ENCODE results near the gene BRD3. TPM values are rescaled to one million over a fixed set of nuclear protein-coding genes. Genes with fewer than 3 reads are reported as not detected.

Gene BRD3
- total RNA-seq, 2 donors from 2014 or later = 25.5 to 28.0 TPM

DNA sequence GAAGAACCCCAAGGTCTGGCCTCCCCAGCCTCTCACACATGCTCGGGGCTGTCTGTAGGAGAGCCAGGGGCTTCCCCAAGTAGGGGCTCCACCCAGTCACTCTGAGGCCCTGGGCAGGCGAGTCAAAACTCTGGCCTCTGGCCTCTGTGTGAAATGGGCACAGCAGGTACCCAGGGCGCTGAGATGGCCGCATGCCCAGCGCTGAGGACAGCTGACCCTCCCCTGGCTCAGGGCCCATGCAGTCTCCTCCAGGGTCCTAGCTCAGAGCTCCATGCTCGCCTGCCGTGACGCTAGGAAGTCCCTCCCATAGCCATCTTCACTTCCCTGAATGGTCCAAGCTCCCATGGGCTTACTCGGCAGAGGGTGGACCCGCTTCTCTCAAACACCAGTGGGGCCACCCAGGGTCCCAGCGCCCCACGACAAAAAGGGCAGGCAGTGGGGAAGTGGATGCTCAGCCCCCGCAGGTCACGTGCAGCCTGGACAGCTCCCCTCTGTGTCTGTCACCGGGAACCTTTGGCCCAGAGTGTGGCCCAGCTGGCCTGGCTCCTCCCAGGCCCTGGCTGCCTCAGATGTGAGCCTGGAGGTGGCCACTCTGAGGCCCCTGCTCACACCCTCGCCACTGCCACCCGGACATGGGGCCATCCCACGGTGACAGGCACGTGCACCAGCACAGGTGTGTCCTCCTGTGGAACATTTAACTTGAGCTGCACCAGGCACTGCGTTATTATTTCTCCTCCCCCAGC, 63.5 kb downstream of the BRD3 start:
- no peak for DNase-seq
- no peak for ATAC-seq
- intact Hi-C loops (cut with DNase I) = no loop called here

DNA sequence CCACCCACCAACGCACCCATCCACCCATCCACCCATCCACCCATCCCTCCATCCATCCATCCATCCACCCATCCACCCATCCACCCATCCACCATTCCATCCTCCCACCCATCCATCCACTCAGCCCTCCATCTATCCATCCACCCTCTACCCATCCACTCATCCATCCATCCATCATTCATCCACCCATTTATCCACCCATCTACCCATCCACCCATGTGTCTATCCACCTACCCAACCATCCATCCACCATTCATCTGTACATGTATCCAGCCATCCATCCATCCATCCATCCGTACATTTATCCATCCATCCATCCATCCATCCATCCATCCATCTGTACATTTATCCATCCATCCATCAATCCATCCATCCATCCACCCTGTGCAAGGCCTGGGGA, 64.6 kb downstream of the BRD3 start:
- intact Hi-C loops (cut with DNase I) = no loop called here
- ATAC-seq (no peak), DNase-seq (no peak)

DNA sequence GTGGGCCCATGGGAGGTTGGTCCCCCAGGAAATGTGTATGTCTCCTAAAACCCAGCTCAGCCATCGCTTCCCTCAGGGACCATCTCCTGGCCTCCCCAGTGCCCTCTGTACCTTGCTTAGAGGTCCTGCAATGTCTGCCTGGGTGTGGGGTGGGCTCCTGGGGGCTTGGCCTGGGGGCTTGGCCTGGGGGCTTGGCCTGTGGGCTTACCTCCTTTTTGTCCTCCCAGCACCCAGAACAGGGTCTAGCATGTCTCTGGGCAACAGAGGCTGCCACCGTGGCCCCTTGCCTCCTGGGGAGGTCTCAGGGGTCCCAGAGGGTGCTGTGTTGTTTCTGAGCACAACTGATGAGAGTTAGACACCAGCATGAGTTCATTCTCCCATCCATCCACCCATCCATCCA, 65.0 kb downstream of the BRD3 start:
- DNase-seq (no peak), ATAC-seq (no peak)
- intact Hi-C loops (cut with DNase I) = no loop called here

DNA sequence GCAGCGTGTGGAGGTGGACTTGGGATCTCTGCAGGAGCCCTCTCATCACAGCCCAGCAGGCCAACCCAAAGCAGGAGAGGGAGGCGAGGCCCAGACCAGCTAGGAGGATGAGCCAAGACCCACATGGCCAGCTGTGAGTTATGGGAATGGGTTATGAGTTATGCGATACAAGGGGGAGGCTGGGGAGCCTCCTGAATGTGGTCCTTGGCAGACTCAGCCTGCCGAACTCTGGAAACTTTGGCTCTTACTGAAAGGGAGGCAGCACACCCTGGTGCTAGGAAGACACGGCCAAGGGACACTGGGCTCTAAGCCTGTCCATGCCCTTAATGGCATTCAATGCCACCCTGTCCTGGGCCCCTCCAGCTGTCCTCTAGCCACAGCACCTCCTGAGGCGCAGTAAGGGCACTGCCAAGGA, 68.0 kb downstream of the BRD3 start:
- no peak for DNase-seq
- ATAC-seq = no peak
- intact Hi-C loops (cut with DNase I) = no loop called here

DNA sequence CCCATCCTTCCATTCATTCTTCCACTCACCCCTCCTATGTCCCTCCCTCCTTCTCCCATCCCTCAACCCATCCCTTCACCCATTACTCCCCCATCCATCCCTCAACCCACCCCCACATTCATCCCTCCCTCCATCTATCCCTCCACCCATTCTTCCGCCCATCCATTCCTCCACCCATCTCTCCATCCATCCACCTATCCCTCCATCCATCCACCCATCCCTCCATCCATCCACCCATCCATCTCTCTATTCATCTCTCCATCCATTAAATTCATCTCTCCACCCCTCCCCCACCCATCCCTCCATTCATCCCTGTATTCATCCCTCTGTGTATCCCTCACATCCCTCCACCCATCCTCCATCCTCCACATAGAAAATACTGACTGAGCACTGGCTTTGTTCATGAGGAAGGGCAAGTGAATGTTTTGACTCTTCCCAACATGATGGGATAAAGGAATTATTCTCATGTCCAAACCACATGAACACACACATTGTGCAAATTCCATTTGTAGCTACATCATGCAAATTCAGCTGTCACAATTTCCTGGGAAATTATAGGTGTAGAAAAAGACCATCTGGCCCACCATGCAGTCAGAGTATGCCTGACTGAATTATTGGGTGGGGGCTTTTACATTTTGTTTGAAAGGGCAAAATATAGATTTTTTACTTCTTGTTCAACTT, 68.8 kb downstream of the BRD3 start:
- DNase-seq (no peak), ATAC-seq (no peak)
- intact Hi-C loops (cut with DNase I) = no loop called here

DNA sequence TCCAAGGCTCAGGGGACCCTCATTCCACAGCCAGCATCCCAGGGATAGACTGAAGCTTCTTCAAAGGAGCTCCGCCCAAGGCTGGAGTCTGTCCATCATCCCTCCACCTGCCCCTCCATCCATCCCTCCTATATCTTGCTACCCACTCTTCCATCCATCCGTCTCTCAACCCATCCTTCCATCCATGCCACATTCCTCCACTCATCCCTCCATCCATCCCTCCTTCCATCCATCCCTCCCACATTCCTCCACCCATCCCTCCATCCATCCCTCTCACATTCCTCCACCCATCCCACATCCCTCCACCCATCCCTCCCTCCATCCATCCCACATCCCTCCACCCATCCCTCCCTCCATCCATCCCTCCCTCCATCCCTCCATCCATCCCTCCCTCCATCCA, 70.2 kb downstream of the BRD3 start:
- intact Hi-C loops (cut with DNase I) = no loop called here
- ATAC-seq = no peak
- no peak for DNase-seq

DNA sequence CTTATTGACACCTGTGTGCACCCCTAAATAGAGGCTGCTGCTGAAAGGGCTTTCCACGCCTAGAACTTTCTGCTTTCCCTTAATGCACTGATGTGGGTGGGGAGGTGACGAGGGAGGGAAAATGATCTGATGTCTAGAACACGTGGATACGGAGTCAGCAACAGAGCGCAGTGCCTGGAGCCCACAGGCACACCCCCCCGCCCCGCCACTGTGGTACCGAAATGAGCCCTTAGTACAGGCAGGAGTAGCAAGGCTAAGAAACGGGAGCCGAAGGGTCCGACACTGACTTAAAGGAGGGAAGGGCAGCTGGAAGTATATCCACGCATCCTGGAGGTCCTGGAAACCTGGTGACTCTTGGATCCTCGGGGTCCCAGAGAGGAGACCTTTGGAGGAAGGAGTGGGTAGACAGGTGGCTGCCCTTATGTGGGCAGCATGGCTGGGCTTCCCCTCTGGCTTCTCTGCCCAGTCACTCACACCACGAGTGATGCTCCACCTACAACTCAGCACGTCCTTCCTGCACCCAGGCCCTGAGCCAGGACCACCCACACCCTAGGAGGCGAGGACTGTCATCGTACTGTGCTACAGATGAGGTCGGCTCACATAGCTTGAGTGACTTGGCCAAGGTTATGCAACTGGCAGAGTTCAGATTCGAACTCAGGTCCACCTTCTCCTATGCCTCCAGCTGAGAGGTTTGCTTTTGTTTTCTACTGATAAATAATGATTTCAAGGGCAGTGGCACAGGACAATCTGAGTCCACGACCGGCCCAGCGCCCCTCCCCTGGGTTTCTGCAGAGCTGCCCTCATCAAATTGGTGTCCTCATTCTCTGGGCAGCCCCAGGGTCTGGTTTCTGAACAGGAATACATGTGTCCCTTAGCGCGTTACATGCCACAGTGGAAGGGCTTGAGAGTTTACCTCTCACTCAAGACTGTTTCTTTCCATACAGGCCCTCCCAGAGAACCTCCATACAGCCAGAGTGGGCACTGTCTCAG, 71.0 kb downstream of the BRD3 start:
- DNase-seq = no peak
- ATAC-seq = no peak
- intact Hi-C loops (cut with DNase I) = no loop called here

DNA sequence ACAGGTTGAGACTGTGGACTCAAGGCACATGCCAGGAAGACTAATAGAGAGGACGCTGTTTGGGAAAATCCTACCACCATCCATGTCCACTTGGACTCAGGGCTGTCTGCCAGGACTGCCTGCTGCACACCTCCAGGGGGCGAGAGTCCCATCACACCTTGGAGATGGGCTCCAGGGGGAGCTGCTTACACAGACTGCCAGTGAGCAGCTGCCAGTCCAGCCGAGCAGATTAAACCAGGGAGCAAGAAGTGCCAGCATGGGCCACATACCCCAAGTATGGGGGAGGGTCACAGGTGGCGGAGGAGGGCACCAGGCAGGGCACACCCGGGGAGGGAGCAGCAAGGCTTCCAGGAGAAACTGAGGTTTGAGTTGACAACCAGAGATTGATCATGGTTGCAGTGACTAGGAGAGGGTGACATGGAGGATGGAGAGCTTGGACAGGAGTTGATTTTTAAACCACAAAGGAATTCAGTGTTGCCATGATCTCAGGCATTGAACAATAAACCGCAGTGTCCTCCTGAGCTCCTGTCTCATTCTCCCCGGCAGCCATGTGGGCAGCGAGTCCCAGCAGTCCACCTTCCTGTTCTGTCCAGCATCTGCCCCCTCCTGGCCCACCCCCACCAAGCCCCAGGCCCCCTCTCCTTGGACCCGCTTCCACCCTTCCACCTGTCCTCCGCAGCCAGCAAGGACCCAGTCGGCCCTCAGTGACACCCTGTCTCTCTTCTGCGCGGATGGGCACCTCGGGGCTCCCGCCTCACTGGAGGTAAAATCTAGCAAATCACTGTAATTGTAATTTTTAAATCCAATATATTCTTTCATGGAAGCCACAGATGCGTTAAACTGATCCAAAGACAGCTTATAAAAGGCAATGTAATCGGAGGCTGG, 72.6 kb downstream of the BRD3 start:
- intact Hi-C loops (cut with DNase I) = no loop called here
- DNase-seq = no peak
- ATAC-seq = no peak

DNA sequence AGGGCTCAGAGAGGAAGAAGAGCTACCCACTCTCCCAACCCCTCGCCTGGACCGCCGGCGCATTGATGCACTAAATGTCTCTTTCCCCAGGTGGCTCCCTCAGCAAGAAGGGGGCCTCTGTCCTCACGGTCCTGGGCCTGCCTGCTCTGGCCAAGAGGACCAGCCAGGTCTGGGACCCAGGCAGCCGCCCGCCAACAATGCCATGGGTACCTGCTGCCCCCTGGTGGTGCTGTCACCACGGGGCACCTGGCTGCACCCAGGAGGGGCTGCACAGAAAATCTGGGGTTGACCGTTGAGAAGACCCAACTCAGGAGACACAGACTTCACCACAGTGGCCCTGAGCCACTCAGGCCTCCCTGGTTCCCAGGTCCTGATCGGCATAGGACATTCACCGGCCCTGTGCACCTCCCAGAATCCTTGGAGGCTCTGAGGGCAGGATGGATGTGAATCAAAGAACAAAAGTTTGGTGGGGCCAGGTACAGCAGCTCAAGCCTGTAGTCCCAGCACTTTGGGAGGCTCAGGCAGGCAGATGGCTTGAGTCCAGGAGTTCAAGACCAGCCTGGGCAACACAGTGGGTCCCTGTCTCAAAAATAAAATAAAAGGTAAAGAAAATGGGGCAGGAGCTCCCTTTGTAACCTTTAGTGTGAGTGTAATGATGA, 73.3 kb downstream of the BRD3 start:
- DNase-seq (peak; percentile 84), ATAC-seq (peak; percentile 55 to 69)
- intact Hi-C loops (cut with DNase I) = loop anchor here (1.0 to 5.0 kb wide), 2 partner anchors 201 to 202 kb away; no protein-coding TSS in a partner anchor

DNA sequence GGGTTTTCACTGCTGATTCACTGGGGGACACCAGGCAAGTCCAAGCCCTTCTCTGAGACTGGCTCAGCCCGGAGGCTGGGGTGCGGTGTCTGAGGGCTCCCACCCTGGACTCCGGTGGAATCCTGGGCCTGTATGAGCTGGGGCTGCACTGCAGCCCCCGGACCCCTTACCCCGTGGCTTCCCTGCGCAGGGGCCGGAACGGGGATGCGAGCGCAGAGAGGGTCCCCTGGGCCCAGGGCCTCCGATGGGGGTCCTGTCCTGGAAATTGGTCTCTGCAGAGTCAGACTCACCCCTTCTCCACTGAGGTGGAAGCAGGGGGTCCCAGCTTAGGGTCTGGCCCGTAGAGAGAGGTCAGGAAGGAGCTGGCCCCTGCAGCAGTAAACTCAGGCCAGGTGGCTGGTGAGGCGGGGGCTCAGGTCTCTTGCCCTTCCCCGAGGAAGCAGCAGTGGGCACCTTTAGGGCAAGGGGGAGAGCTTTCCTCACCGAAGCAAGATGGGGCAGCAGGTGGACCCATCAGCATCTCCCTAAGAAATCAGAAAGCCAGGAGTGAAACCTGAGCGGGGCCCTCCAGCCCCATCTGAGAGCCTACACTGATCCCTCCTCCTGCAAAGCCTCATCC, 74.1 kb downstream of the BRD3 start:
- DNase-seq (no peak), ATAC-seq (no peak)
- intact Hi-C loops (cut with DNase I) = loop anchor here (1.0 to 5.0 kb wide), 2 partner anchors 200 to 201 kb away; no protein-coding TSS in a partner anchor

DNA sequence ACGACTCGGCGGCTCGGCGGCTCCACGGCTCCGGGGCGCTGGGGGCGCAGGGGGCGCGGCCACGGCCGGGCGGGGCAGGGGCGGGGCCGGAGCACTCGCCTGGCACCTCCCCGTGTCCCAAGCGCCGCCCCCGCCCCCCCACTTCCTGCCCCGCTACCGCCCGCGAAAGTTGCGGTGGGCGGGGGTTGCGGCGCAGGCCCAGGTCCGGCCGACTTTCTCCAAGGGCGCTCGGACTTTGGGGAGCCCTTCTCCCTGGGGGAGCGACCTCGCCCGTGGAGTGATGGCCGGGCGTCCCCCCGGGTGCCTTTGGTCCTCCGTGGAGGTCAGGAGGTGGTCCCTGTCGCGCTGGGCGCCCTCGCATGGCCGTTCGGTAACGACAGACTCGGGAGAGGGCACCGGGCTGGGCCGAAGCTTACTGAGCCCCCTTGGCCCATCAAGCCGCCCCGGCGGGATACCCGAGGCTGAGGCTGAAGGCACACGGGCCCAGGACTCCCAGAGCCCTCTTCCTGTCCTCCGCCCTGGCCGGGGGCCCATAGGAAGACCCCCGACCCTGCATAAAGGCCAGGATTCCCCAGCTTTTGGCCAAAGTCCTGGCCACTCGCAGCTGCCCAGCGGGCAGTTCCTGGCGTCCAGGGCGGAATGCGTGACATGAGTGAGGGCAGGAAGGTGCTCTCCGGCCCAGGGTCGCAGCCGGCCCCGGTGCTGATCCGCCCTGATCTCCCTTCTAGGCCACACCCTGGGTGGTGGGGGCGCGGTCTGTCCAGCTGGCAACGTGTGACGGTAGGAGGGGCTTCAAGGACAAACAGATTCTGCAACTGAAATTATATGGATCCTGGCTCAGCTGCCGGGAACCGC, 74.8 kb downstream of the BRD3 start:
- intact Hi-C loops (cut with DNase I) = loop anchor here in 1 of 2 donors (5.0 kb wide), 1 partner anchor 201 kb away; no protein-coding TSS in a partner anchor
- ATAC-seq = peak; percentile 84 to 91
- DNase-seq = peak; percentile 88

DNA sequence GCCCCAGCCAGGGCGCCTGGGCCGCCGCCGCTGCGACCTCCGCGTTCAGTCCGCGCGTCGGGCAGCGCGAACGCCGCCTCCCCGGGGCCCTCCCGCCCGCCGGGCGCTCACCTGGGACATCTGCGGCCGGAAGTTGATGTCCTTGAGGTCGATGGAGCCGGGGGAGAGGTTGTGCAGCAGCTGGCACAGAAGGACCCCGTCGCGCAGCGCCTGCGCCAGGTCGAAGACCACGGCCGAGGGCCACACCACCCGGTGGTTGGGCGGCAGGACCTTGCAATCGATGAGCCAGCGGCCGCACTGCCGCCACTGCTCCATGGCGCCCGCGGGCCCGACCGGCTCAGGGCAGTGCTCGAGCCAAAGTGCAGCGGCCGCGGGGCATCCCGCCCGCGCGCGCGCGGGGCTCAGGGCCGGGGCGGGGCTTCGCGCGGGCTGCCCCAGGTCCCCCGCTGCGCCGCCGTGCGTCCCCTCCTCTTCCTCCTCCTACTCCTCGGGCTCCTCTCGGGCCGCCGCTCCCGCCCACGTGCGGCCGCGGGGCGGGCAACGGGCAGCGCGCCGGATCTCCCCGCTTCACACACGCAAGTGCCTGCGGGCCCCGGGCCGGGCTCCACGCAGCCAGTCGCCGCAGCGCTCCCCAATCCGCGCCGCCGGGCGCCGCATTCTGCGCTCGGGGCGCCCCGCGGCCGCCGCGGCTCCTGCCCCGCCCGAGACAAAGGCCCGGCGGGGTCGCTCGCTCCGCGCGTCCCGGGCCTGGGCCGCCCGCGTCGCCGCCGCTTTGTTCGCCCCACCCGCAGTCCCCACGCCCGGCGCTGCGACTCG, 75.7 kb downstream of the BRD3 start, which contains the start of gene VAV2:
Gene VAV2, minus strand, starts transcription at position 361 of the 816 bp plus-strand sequence. Its CDS starts 46 bp downstream, at position 315.
- ATAC-seq (peak; percentile 13 to 23), DNase-seq (peak; percentile 74)
- intact Hi-C loops (cut with DNase I) = loop anchor here in 1 of 2 donors (5.0 kb wide), 1 partner anchor 200 kb away; no protein-coding TSS in a partner anchor

DNA sequence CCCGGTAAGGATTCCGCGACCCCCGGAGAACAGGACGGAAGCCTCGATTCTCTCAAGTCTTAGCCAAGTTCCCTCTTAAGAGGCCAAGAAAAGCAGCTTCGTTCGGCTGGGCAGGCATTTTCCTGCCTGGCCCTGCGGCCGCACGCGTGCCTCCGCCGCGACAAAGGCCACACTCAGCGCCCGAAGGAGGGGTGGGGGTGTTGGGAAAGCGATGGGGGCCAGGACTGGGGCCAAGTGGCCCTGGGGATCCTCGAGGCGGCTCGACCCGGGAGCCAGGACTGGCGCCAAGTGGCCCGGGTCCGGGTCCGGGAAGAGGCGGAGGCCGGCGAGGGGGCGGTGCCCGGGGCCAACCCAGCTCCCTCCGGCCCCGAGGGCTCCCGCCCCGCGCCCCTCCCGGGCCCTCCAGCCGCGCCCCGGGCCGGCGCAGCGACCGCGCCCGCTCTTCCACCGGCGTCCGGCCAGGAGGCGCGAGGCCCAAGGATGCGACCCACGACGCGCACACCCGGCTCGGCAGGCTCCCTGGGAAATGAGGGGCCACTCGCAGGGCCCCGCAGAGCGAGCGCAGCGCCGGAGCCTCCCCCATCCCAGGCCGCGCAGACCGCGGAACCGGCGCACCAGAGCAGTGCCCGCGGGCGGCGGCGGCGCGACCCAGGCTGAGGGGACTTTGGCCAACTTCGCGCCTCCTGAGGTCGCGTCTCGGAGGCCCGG, 76.5 kb downstream of the BRD3 start:
- ATAC-seq (no peak), DNase-seq (peak; percentile 58)
- intact Hi-C loops (cut with DNase I) = loop anchor here in 1 of 2 donors (5.0 kb wide), 1 partner anchor 199 kb away; no protein-coding TSS in a partner anchor

DNA sequence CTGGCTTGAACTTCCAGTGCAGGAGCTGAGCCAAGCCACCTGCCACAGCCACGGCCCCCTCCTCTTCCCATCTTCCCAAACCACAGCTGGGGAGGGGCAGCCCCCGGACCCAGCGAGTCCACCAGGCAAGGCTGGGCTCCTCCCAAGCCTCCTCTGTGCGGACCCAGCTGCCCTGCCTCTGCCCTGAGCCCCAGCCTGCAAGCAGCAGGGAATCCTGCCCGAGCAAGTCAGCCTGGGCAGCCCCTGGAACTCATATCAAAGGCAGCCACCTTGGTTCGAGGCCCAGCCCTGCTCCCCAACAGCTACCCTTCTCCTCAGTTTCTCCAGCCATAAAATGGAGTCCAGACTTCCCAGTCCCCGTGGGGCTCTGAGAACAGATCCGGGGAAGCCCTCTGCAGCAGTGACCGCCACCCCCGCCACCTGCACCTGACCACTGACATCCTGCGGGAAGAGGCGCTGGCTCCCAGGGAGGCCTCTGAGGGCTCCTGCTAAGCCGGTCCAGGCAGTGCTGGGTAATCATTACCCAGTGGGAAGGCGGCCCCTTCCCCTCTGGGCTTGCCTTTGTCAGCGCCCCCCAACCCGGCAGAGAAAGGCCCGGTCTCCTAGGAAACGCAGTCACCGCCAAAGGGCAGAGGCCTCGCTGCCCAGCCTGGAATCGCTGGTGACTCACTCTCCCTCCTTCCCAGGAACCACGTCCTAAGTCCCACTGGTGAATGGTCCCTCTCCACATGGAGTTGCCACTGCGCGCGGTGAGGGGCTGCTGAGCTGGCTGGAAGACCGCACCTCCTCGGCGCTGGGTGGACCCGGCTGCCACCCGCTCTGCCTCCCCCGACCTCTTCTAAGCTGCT, 77.2 kb downstream of the BRD3 start:
- ATAC-seq = peak; percentile 5
- intact Hi-C loops (cut with DNase I) = loop anchor here in 1 of 2 donors (5.0 kb wide), 1 partner anchor 198 kb away; no protein-coding TSS in a partner anchor
- peak; percentile 67 for DNase-seq
